ENCODE data around the gene SLC1A4. TPM values are rescaled to one million over a fixed set of nuclear protein-coding genes. Genes with fewer than 3 reads are reported as not detected.

Gene SLC1A4
- polyA plus RNA-seq, 1 of the 3 experiments (the other 2 are of a cell fraction): 4.4 TPM

- POLR2A ChIA-PET: no interaction called here
Measured at GRCh38 chr2:64970495-64970894, 18.7 kb upstream of the SLC1A4 start.

GRCh38 chr2:64972426-64972825, 16.8 kb upstream of the SLC1A4 start:
- H4K20me1 ChIP-seq (ENCODE audit: insufficient read depth): no peaks in the 10 kb centered on the region
- H3K36me3 ChIP-seq (replicated peaks in 1 of 2; ENCODE audit: control insufficient read depth in 1 of 2, insufficient read depth in 2 of 2, low read length in 1 of 2): no peaks in the 10 kb centered on the region
- H3K9ac ChIP-seq: no peak overlapping the region
- peaks cover 8% of the 10 kb centered on the region for H3F3A ChIP-seq (replicated peaks; ENCODE audit: insufficient read depth)
- no peaks in the 10 kb centered on the region for H3K9me3 ChIP-seq
- ChIA-PET POLR2A (no interaction called here), CTCF (interaction anchor here (1.3 to 1.5 kb wide), 2 partner anchors 14 to 19 kb away, joined by 3 to 4 read pairs; no protein-coding TSS in a partner anchor)
- H3K4me1 ChIP-seq (ENCODE audit: control insufficient read depth in 1 of 2, insufficient read depth in 2 of 2, low read depth in 1 of 2, low read length in 1 of 2): peaks cover 4 to 10% of the 10 kb centered on the region in 2 experiments; a peak in 2 of 4 replicates
- no peak for DNase-seq
- H3K4me2 ChIP-seq: no peak overlapping the region
- WGBS (ENCODE audit: low lambda C conversion rate): 93% methylated on average over 5 of the region's 5 CpGs
- H3K27ac ChIP-seq (ENCODE audit: low read depth in 2 of 2, low read length in 1 of 2): no peak overlapping the region; a peak in 1 of 4 replicates
- H2AFZ ChIP-seq (ENCODE audit: low read depth): no peak overlapping the region
- no peak for TF ChIP-seq YY1 (IDR thresholded peaks at IDR 0.05; ENCODE audit: low read depth)
- no peak for TF ChIP-seq TAF1 (IDR thresholded peaks at IDR 0.05; ENCODE audit: borderline replicate concordance, low read depth, low read length)
- H3K9me2 ChIP-seq: no peaks in the 10 kb centered on the region
- no peaks in the 10 kb centered on the region for H3K79me2 ChIP-seq (ENCODE audit: insufficient read depth)
- no peak overlapping the region for H3K4me3 ChIP-seq (ENCODE audit: low read depth in 2 of 2, low read length in 1 of 2)
- no peaks in the 10 kb centered on the region for H3K27me3 ChIP-seq (ENCODE audit: insufficient read depth)

More at GRCh38 chr2:64970495-64970894, 18.7 kb upstream of the SLC1A4 start:
- H3K79me2 ChIP-seq (ENCODE audit: insufficient read depth): no peaks in the 10 kb centered on the region
- H3K9me2 ChIP-seq: no peaks in the 10 kb centered on the region
- no peak overlapping the region for H3K4me2 ChIP-seq
- no peak overlapping the region for H3K4me3 ChIP-seq (ENCODE audit: low read depth in 2 of 2, low read length in 1 of 2)
- no peak overlapping the region for H2AFZ ChIP-seq (ENCODE audit: low read depth)
- no peak for DNase-seq
- CTCF ChIA-PET: no interaction called here
- no peak overlapping the region for H3K27ac ChIP-seq (ENCODE audit: low read depth in 2 of 2, low read length in 1 of 2)
- peaks cover 5% of the 10 kb centered on the region for H3F3A ChIP-seq (replicated peaks; ENCODE audit: insufficient read depth)
- no peaks in the 10 kb centered on the region for H3K9me3 ChIP-seq
- WGBS (ENCODE audit: low lambda C conversion rate): 52% methylated on average over 2 of the region's 2 CpGs
- H4K20me1 ChIP-seq (ENCODE audit: insufficient read depth): no peaks in the 10 kb centered on the region
- H3K4me1 ChIP-seq (ENCODE audit: control insufficient read depth in 1 of 2, insufficient read depth in 2 of 2, low read depth in 1 of 2, low read length in 1 of 2): peaks cover 4% of the 10 kb centered on the region in 2 experiments; a peak in 2 of 4 replicates
- no peaks in the 10 kb centered on the region for H3K36me3 ChIP-seq (replicated peaks in 1 of 2; ENCODE audit: control insufficient read depth in 1 of 2, insufficient read depth in 2 of 2, low read length in 1 of 2)
- no peak for TF ChIP-seq EP300 (IDR thresholded peaks at IDR 0.05; ENCODE audit: borderline replicate concordance in 1 of 2, low read depth in 1 of 2, low read length in 1 of 2)
- no peak for TF ChIP-seq NRF1 (IDR thresholded peaks at IDR 0.05; ENCODE audit: low read depth, low read length)
- TF ChIP-seq RAD21 (IDR thresholded peaks at IDR 0.05; ENCODE audit: low read length): no peak
- TF ChIP-seq SMC3 (IDR thresholded peaks at IDR 0.05; ENCODE audit: low read depth, low read length): no peak
- no peak for TF ChIP-seq CHD2 (IDR thresholded peaks at IDR 0.05; ENCODE audit: low read length, partially characterized antibody)
- no peak for TF ChIP-seq ELF1 (IDR thresholded peaks at IDR 0.05)
- TF ChIP-seq SIN3A (IDR thresholded peaks at IDR 0.05; ENCODE audit: borderline replicate concordance, low read depth, low read length): no peak
- no peak for TF ChIP-seq FOSL2 (IDR thresholded peaks at IDR 0.05; ENCODE audit: borderline replicate concordance, low read depth)
- no peak for TF ChIP-seq ZBTB33 (IDR thresholded peaks at IDR 0.05; ENCODE audit: borderline replicate concordance, low read depth)
- no peak overlapping the region for H3K9ac ChIP-seq
- H3K27me3 ChIP-seq (ENCODE audit: insufficient read depth): no peaks in the 10 kb centered on the region

Measured in SK-N-SH (cell line).